Nephron progenitor cell (in vitro differentiated cells): ENCODE measurements around the gene C9orf153.

Source experiments
- DNase-seq: peaks from one replicate; pipeline ENCODE4 v3.0.0; 2021
- H3K27ac Mint-ChIP-seq: 2 replicates; pipeline ENCODE4 v1.8.0; 2021; ENCODE audit warnings: mild to moderate bottlenecking, moderate library complexity, mixed read lengths
- H3K27me3 Mint-ChIP-seq: 2 replicates; pipeline ENCODE4 v1.8.0; 2021; ENCODE audit warnings: mild to moderate bottlenecking, low read depth, mixed read lengths; ENCODE audit not compliant: poor library complexity
- H3K36me3 Mint-ChIP-seq: 2 replicates; pipeline ENCODE4 v1.8.0; 2021; ENCODE audit warnings: low read depth, mixed read lengths
- H3K4me1 Mint-ChIP-seq: 2 replicates; pipeline ENCODE4 v1.8.0; 2021; ENCODE audit warnings: mixed read lengths
- H3K4me3 Mint-ChIP-seq: 2 replicates; pipeline ENCODE4 v1.8.0; 2021; ENCODE audit warnings: mild to moderate bottlenecking, moderate library complexity, mixed read lengths
- H3K9me3 Mint-ChIP-seq: 2 replicates; pipeline ENCODE4 v1.8.0; 2021; ENCODE audit warnings: mild to moderate bottlenecking, moderate library complexity, mixed read lengths
- TF ChIP-seq, protein P1 (sequence below): fragments of 200-600 bp; sonication (generic); IDR thresholded peaks from 2 replicates; pipeline ENCODE4 v1.5.0; 2021; ENCODE audit warnings: antibody characterized with exemption

Gene C9orf153

DNA sequence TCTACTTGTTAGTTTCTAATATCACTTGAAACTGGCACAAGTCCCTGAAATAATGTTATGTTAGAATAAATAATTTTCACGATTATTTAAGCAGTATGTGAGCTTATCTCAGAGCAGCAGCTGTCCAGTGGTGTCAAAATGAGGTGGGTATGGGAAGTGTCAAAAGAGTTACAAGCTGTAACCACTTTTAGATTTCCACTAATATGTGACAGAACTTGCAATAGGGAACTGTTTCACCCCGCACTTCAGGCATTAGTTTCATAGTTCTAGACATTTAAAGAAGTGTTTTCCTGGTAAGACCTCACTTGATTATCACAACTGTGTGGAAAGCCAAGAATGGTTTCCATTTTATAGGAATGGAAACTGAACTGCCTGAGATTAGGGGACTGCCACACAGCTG is 25.8 kb upstream of the C9orf153 start:
- no peak for DNase-seq
- Mint-ChIP-seq H3K36me3 (peaks cover 5% of the 10 kb centered on the region), H3K4me3 (no peak overlapping the region), H3K27me3 (peaks cover 5% of the 10 kb centered on the region), H3K27ac (no peak overlapping the region), H3K9me3 (no peaks in the 10 kb centered on the region), H3K4me1 (peaks cover 45% of the 10 kb centered on the region)
- TF ChIP-seq, protein P1, sequence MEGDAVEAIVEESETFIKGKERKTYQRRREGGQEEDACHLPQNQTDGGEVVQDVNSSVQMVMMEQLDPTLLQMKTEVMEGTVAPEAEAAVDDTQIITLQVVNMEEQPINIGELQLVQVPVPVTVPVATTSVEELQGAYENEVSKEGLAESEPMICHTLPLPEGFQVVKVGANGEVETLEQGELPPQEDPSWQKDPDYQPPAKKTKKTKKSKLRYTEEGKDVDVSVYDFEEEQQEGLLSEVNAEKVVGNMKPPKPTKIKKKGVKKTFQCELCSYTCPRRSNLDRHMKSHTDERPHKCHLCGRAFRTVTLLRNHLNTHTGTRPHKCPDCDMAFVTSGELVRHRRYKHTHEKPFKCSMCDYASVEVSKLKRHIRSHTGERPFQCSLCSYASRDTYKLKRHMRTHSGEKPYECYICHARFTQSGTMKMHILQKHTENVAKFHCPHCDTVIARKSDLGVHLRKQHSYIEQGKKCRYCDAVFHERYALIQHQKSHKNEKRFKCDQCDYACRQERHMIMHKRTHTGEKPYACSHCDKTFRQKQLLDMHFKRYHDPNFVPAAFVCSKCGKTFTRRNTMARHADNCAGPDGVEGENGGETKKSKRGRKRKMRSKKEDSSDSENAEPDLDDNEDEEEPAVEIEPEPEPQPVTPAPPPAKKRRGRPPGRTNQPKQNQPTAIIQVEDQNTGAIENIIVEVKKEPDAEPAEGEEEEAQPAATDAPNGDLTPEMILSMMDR = no peak

DNA sequence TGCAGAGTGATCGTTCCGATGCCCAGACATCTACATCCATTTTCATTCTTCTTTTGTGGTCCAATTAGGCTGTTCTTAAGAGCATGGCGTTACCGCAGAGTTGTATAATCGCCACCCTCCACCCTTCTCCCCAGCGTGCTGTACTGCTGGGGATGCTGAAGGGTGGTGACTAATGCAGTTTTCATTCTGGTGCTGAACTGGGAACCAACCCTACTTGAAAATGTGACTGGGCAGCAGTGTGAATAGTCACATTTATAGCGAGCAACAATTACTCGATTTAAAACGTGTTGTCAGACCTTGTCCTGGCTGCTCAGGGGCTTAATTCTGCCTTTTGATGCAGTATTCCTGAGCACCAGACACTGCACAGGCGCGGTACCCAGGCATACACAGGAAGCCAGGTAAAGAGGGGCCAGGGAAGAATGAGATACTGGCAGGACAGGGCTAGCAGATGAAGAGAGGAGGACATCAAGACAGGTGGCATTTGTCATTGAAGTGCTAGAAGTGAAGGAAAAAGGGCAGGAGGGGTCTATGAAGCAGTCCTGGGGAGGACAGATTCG is 23.6 kb upstream of the C9orf153 start:
- H3K27ac Mint-ChIP-seq = peak overlapping the region; percentile 67
- H3K36me3 Mint-ChIP-seq = peaks cover 4% of the 10 kb centered on the region
- peaks cover 5% of the 10 kb centered on the region for H3K27me3 Mint-ChIP-seq
- DNase-seq = no peak
- H3K4me1 Mint-ChIP-seq = peaks cover 56% of the 10 kb centered on the region
- TF ChIP-seq, protein P1 = no peak
- H3K9me3 Mint-ChIP-seq = no peaks in the 10 kb centered on the region
- peak overlapping the region; percentile 86 for H3K4me3 Mint-ChIP-seq

DNA sequence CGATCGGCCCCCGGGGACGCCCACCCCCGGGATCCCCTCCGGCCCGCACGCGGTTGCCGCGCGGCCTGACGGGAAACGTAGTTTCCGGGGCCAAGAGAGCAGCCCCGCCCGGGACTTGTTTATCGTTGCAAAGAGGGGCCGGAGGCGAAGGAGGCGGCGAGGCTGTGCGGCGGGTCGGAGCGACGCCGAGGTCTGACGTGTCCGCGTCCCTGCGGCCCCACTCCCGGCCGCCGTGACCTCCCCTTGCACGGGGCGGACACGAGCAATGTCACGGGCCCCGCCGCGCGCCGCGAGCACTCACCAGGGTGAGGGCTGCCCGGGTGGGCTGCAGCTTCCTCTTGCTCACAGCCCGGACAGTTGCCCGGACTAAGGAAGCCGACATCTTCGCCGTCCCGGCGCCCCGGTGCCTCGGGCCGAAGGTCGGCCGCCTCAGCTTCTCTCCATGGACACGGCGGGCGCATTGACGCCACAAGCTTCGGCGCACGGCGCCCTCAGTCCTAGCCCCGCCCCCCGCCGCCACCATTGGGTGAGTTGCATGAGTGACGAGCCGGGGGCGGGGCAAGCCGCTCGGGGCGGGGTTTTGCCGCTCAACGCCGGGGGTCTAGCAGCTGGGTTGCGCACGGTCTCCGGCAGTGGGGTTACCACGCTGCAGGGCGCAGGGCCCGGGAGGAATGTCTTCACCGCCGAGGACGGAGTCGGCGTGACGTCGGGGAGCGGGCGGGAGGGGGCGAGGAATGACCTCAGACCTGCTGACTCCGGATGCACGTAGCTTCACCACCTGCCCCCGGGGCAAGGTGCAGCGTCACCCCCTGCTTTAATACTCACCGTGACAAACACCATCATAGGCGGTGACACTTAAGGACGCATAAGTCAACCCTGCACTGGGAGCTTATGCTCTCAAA is 22.9 kb upstream of the C9orf153 start, which contains the start of gene ISCA1:
Gene ISCA1, minus strand, starts transcription at position 462 of the 902 bp plus-strand sequence. Its CDS starts 80 bp downstream, at position 382.
- Mint-ChIP-seq H3K9me3 (no peaks in the 10 kb centered on the region), H3K4me3 (peak within 1 kb of the TSS; percentile 86), H3K36me3 (peaks cover 4% of the 10 kb centered on the region), H3K27me3 (peaks cover 5% of the 10 kb centered on the region), H3K27ac (peak within 1 kb of the TSS; percentile 93), H3K4me1 (peaks cover 50% of the 10 kb centered on the region)
- TF ChIP-seq, protein P1 = no peak
- DNase-seq = peak; percentile 100

DNA sequence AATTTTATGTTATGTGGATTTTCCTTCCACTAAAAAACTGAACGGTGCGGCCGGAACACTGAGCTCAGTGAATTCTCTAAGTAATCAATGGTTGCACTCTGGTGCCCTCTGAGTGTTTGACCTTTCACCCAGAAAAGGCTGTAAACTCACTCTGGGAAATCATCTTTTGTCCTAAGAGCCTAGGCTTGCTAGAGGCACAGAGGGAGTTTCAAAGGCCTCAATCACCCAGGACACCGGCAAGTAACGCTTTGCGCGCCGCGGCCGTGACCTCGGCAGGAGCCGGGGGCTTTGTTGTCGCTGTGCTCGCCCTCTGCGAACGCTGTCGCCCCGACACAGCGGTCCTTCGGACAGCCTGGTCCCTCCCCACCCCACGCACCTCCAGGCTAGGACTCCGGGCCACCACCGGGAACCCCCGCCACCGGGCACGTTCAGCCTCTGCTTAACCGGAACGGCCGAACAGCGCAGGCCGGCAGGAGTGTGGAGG is 22.2 kb upstream of the C9orf153 start:
- H3K4me1 Mint-ChIP-seq = peaks cover 50% of the 10 kb centered on the region
- peak overlapping the region; percentile 86 for H3K4me3 Mint-ChIP-seq
- TF ChIP-seq, protein P1 = no peak
- peak overlapping the region; percentile 93 for H3K27ac Mint-ChIP-seq
- DNase-seq = no peak
- no peaks in the 10 kb centered on the region for H3K9me3 Mint-ChIP-seq
- H3K27me3 Mint-ChIP-seq = peaks cover 5% of the 10 kb centered on the region
- H3K36me3 Mint-ChIP-seq = peaks cover 4% of the 10 kb centered on the region

DNA sequence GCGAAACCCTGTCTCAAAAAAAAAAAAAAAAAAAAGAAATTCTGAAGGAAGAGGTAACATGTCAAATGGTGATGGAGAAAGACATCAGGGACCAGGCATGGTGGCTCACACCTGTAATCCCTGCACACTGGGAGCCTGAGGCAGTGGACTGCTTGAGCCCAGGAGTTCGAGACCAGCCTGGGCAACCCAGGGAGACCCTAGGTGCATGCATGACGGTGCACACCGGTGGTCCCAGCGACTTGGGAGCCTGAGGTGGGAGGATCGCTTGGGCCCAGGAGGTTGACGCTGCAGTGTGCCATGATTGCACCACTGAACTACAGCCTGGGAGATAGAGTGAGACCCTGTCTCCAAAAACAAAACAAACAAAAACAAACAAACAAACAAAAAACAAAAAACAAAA is 21.1 kb upstream of the C9orf153 start:
- Mint-ChIP-seq H3K36me3 (peaks cover 4% of the 10 kb centered on the region), H3K4me1 (peaks cover 46% of the 10 kb centered on the region)

More for the DNA sequence above, 21.1 kb upstream of the C9orf153 start:
- Mint-ChIP-seq H3K27ac (peak overlapping the region; percentile 93), H3K4me3 (peak overlapping the region; percentile 86), H3K27me3 (peaks cover 5% of the 10 kb centered on the region), H3K9me3 (no peaks in the 10 kb centered on the region)
- no peak for DNase-seq
- TF ChIP-seq, protein P1 = no peak
